IMR-90 (cell line): Measurements from ENCODE around the gene MYF6.

Experiments used
- CEBPB ChIP-seq: IDR thresholded peaks from 2 replicates; pipeline ENCODE4 v1.6.1; 2012; ENCODE audit warnings: low read depth, low read length, improper control_type of control experiment
- CHD1 ChIP-seq: IDR thresholded peaks from 2 replicates; pipeline ENCODE4 v1.6.1; 2012; ENCODE audit warnings: low read depth, low read length, improper control_type of control experiment
- FOS ChIP-seq: fragments of 150-350 bp; IDR thresholded peaks from 2 replicates; pipeline ENCODE4 v1.6.1; 2016; ENCODE audit warnings: low read depth, low read length
- MAZ ChIP-seq: IDR thresholded peaks from 2 replicates; pipeline ENCODE4 v1.6.1; 2012; ENCODE audit warnings: low read depth, mild to moderate bottlenecking, low read length, improper control_type of control experiment, moderate library complexity, borderline replicate concordance
- MXI1 ChIP-seq: IDR thresholded peaks from 2 replicates; pipeline ENCODE4 v1.6.1; 2012; ENCODE audit warnings: low read depth, mild to moderate bottlenecking, low read length, moderate library complexity, borderline replicate concordance
- POLR2A ChIP-seq: IDR thresholded peaks from 2 replicates; pipeline ENCODE4 v1.6.1; 2012; ENCODE audit warnings: mild to moderate bottlenecking, low read depth, low read length
- RAD21 ChIP-seq: IDR thresholded peaks from 2 replicates; pipeline ENCODE4 v1.6.1; 2012; ENCODE audit warnings: low read length, improper control_type of control experiment
- SMC3 ChIP-seq: fragments of 150-350 bp; IDR thresholded peaks from 2 replicates; pipeline ENCODE4 v1.6.1; 2016; ENCODE audit warnings: low read depth, mild to moderate bottlenecking, antibody characterized with exemption, low read length, moderate library complexity
- TF ChIP-seq, protein P1 (sequence below): conservative IDR thresholded peaks from 2 replicates; pipeline ENCODE4 v1.5.1; 2012; ENCODE audit warnings: mild to moderate bottlenecking, low read depth, low read length, improper control_type of control experiment
- TF ChIP-seq, protein P2 (sequence below): fragments of 150-350 bp; IDR thresholded peaks from 2 replicates; pipeline ENCODE4 v1.6.1; 2016; ENCODE audit warnings: low read depth, mild to moderate bottlenecking, low read length, moderate library complexity, borderline replicate concordance
- TF ChIP-seq, protein P3 (sequence below): fragments of 150-350 bp; IDR thresholded peaks from 2 replicates; pipeline ENCODE4 v1.6.1; 2017; ENCODE audit warnings: mild to moderate bottlenecking, antibody characterized with exemption, low read length, low read depth

DNA sequence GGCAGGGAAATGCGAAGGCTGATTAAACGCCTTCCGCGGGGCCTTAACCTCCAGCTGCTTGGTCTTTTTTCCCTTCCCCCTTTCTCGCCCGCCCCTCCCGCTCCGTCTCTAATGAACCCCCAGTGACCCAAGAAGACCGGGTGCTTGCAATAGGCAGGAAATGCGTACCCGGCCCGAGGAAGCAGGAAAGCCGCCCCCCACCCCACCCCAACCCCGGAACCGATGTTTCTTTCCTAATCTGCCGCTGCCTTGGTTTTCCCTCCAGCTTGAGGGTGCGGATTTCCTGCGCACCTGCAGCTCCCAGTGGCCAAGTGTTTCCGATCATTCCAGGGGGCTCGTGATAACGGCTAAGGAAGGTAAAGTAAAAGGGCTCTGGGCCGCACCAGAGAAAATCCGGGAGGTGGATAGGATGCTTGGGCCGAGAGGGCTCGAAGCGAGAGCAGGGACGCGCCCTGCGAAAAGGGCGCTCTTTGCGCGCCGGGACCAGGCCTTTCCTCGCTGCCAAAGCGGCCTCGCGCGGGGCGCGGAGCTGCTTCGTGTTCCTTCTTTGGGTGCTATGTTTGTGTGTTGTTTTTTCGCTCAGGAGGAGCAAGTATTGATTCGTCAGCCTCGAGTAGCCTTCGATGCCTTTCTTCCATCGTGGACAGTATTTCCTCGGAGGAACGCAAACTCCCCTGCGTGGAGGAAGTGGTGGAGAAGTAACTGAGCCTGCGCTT is 983 bp downstream of the MYF6 start:
- TF ChIP-seq, protein P1, sequence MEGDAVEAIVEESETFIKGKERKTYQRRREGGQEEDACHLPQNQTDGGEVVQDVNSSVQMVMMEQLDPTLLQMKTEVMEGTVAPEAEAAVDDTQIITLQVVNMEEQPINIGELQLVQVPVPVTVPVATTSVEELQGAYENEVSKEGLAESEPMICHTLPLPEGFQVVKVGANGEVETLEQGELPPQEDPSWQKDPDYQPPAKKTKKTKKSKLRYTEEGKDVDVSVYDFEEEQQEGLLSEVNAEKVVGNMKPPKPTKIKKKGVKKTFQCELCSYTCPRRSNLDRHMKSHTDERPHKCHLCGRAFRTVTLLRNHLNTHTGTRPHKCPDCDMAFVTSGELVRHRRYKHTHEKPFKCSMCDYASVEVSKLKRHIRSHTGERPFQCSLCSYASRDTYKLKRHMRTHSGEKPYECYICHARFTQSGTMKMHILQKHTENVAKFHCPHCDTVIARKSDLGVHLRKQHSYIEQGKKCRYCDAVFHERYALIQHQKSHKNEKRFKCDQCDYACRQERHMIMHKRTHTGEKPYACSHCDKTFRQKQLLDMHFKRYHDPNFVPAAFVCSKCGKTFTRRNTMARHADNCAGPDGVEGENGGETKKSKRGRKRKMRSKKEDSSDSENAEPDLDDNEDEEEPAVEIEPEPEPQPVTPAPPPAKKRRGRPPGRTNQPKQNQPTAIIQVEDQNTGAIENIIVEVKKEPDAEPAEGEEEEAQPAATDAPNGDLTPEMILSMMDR: no peak
- TF ChIP-seq POLR2A (no peak), MXI1 (no peak), RAD21 (no peak), CEBPB (no peak), MAZ (no peak), FOS (no peak), SMC3 (no peak), CHD1 (no peak)
- TF ChIP-seq, protein P2, sequence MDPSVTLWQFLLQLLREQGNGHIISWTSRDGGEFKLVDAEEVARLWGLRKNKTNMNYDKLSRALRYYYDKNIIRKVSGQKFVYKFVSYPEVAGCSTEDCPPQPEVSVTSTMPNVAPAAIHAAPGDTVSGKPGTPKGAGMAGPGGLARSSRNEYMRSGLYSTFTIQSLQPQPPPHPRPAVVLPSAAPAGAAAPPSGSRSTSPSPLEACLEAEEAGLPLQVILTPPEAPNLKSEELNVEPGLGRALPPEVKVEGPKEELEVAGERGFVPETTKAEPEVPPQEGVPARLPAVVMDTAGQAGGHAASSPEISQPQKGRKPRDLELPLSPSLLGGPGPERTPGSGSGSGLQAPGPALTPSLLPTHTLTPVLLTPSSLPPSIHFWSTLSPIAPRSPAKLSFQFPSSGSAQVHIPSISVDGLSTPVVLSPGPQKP: no peak
- TF ChIP-seq, protein P3, sequence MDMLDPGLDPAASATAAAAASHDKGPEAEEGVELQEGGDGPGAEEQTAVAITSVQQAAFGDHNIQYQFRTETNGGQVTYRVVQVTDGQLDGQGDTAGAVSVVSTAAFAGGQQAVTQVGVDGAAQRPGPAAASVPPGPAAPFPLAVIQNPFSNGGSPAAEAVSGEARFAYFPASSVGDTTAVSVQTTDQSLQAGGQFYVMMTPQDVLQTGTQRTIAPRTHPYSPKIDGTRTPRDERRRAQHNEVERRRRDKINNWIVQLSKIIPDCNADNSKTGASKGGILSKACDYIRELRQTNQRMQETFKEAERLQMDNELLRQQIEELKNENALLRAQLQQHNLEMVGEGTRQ: no peak
